Measurements from ENCODE around the gene SLC29A2. TPM values are rescaled to one million over a fixed set of nuclear protein-coding genes. Genes with fewer than 3 reads are reported as not detected.
"Not testable (repeated sequence)": the region's sequence is repeated elsewhere in the genome, so short reads cannot be mapped to it uniquely, and the experiment has no call there.

The SLC29A2 gene
- polyA plus RNA-seq, 5 donors: 7.1 to 12.0 (median 9.5) TPM

DNA sequence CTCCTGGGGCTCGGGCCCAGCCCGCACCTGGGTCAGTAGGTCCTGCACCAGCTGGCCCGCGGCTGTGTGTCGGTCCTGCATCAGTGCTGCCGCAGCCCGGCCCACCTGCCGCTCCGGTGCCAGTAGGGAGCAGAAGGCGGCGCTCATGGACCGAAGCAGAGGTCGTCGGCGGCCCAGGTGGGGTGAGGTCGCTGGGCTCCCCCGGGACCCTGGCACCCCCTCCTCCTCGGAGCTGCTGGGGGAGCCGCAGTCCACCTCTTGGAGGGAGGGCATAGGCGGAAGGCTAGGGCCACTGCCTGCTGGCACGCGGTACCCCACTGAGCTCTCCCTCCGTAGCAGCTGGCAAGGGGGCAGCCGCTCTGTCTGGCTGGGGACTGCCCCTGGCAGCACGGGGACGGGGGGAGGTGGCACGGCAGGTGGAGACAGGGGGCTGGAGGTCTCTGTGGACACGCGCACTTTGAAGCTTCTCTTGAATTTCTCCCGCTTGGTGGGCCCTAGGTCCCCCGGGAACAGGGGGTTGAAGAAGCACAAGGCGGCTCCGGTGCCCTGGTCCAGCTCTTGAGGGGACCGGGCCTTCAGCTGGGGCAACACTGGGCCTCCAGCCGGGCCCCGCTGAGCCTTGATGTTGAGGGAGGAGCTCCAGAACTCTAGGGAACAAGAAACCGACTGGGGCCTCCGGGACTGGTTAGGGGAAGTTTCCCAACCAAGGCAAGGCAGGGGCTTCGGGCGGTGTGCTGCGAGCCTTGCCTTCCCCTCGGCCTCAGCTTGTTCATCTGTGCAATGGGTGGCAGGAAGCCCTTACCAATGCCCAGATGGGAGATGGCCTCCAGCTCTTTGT, 36.7 kb downstream of the SLC29A2 start:
- no peak for DNase-seq

DNA sequence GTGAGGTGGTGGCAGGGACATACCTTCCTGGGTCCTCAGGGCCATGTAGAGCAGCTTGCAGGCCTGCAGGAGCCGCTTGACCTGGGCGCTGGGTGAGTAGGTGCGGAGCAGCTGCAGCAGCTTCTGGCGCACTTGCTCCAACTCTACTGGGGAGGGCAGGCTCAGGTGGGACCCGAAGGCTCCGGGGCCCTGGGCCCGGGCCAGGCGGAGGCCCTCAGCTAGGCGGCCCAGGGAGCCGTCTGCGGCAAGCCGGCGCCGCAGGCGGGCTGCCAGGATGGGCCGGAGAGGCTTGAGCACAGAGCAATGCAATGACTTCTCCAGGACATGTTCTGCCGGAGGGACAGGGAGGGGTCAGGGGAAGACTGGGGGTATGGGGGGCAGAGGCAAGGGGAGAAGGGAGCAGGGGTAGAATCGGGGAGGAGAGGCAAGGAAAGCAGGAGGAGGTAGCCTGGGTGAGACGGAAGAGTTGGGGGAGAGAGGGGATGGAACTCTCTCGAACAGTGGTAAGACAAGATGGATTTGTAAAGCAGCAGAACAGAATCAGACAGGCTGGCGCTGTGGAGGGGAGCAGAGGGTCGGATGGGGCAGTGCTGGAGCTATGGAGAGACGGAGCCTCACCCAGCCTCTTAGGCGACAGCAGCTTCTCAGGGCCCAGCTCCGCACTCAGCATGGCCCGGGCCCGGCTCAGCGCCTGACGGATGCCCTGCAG, 37.5 kb downstream of the SLC29A2 start:
- no peak for DNase-seq

DNA sequence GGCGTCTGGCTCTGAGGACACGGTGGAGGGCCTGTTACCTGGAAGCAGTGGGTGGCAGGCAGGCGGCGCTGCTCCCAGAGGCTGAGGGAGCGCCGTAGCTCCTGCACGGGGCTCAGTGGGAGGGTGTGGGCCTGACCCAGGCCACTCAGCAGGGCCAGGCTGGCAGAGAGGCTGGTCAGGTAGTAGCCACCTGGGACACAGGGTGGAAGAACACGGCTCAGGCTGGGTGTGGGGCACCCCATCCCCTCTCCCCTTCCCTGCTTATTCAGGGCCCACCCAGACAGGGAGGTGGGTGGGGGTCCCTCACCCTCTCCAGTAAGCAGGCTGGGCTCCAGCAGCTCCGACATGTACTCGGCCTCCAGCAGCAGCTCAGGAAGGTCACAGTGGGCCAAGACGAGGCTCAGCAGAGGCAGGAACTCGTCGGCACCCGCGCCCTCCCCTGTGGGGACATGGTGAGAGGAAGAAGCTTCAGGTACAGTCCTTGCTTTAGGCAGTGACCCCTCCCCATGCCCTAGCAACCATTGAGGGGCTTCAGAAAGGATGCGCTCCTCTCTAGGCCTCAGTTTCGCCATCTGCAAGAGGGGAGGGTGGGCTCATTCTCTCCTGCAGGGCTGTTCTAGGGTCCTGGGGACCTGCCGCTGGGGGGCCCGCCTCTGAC, 38.2 kb downstream of the SLC29A2 start:
- no peak for DNase-seq

DNA sequence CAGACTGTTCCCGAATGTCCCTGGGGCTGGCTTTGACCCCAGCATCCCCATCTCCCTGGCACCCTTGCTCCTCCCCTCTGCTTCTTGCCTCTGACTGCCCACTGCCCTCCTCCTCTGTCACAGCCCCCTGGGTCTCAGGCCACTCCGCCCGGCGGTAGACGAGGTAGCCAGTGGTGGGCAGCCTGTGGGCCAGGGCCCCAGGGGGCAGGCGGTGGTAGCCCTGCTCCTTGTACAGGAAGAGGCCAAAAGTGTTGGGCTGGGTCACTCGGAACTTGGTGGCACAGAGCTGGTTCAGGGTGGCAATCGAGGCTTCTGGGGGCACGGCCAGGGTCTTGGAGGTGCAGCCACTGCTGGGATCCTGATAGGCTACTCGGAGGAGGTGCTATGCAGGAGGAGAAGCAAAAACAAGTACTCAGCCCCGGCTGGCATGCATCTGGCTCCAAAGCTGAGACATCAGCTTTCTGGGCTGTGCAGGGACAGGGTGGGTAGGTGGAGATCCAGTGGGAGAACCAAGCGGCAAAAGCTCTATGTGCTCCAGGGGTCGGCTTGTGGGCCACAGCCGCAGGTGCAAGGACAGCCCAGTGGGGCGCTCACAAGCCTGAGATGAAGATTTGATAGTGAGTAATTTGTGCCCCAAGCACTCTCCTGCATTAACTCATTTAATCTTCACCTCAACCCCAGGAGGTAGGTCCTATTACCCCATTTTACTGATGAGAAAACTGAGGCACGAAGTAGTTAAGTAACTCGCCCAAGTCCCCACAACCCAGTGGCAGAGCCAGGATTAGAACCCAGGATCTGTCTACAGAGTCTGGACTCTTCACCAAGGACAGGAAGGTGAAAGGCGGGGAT, 39.0 kb downstream of the SLC29A2 start:
- DNase-seq: no peak

DNA sequence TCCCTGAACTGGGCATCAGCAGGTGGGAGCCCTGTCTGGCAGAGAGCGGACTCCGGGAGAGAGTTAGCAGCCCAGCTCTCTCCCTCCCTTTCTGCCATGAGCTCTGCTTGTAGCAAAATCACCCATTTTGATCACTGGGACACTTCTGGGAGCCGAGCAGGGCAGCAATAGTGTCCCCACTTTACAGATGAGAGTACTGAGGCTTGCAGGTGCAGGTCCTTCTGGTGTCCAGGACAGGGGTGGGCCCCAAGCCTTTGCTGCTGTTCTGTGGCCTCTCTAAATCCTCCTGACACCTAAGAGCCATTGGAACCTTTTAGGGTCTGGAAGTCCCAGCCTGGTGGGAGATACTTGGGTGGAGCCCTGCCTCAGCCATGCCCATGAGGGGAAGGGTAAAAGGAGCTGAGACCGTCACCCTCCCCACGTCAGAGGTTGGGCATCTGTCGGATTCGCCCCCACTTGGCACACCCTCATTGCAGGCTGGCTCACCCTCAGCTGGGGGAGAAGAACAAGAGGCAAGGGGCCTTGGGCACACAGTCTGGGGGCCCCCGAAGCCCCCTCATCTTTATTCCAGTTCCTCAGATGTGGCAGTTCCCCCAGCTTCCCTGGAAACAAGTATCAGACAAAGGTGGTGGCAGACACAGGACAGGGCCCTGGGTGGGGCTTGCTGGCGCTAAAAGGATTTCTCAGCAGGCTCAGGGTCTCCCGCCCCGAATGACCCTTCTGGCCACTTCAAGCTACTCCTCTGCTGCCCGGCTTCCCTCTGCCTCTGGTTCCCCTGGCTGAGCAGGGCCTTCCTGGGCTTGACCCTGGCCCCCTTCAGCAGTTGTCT, 39.8 kb downstream of the SLC29A2 start:
- no peak for DNase-seq

DNA sequence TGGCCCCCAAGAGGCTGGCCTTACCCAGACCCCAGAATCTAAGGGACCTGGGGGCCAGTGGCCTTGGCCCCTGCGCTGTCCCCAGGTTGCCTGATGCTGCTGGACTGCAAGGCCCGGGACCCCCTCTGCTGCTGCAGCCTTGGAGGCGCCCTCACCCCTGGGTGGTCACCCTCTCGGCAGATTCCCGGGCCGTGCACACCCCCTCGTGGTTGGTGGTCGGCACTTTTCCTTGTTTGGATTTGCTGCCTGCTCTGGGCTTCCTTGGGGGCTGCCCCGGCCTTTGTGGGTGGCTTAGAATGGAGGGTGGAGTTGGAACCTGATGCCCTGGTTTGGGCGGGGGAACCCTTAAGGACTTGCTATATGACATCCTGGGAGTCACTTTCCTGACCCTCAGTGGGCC, 40.6 kb downstream of the SLC29A2 start:
- DNase-seq: no peak

DNA sequence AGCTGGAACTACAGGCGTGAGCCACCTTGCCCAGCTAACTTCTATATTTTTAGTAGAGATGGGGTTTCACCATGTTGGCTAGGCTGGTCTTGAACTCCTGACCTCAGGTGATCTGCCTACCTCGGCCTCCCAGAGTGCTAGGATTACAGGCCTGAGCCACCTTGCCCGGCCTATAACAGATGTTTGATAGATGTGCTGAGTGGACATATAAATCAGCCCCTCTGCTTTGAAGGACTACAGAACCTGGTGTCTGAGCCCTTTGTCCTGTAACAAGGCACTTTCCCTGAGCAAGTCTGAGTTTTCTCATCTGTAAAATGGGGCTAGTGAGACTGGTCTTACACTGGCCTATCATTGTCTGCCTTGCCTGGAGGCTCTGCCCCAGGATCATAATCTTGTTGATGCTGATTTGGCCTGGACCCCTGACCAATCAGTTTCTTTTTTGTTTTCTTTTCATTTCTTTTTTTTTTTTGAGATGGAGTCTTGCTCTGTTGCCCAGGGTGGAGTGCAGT, 42.3 kb downstream of the SLC29A2 start:
- no peak for DNase-seq

DNA sequence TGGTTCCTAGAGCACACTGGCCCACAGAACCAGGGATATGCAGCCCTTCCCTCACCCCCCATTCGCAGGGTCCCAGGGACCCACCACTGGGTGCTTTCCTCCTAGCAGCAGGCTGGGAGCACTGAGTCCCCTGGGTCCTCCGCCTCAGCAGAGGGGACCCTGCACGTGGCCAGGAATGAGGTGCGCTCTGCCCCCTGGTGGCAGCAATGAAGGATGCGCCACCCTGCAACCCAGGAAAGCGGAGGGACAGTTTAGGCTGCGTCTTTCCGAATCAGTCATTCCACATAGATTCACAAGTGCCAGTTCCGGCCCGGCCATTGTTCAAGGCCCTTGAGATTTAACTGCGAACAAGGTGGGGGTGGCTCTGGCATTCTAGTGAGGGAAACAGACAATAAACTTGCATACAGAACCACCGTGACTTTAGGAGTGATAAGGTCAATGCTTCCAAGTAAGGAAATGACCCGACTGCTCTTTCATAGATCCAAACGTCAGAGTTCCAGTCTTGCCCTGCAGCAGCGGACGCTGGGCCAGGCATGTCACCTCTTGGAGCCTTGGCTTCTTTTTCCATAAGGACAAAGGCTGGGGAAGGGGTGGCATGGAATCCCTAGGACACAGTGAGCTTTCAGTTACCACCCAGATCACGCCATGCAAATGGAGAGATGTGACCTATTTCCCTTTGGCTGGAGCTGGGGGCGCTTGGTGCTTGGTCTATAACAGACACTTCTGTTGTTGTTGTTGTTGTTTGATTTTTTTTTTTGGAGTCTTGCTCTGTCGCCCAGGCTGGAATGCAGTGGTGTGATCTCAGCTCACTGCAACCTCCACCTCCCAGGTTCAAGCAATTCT, 43.0 kb downstream of the SLC29A2 start:
- peak in 1 of 2 donors; percentile 76 for DNase-seq

DNA sequence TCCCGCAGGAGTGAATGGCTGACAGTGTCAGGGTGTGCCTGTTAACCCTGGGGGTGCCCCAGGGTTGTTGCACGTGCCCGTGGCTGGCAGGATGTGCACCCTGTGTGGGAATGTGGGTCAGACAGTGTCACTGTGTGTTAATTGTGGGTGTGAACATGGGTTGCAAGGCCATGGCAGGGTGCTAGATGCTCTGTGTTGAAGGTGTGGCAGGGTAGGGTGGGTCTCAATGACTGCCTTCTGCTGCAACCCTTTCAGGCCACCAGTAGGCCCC, 43.6 kb downstream of the SLC29A2 start:
- DNase-seq: no peak

DNA sequence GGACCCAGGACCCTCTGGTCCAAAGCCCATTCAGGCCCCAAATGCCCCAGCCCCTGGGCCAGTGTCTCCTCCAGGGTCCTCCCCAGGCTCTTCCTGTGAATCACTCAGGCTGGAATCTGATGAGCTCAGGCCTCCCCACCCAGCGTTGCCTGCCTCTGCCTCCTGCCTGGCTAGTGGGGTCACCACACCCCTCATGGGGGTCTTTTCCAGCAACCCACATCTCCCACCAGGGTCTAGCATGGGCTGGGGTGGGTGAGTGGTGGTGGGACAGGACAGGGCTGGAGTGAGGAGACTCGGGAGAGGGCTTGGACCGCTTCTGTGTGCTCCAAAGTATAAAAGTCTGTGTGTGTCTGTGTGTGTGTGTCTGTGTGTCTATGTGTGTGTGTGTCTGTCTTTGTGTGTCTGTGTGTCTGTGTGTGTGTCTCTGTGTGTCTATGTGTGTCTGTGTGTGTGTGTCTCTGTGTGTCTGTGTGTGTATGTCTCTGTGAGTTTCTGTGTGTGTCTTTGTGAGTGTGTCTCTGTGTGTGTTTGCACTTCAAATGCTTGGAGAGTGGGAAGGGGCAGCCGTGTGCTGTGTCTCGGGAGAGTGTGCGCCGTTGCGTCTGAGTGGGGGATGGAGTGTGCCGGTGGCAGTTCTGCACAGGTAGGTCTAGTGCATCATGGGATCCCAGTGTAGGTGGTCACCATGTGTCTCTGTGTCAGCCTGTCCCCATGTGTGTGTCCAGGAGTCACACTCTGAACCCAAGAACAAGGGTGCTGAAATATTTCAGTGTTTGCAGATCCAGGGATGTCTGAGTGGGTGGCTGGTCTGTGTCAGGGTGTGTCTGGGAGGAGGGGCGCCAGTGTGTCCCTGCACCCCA, 44.2 kb downstream of the SLC29A2 start:
- DNase-seq: no peak

DNA sequence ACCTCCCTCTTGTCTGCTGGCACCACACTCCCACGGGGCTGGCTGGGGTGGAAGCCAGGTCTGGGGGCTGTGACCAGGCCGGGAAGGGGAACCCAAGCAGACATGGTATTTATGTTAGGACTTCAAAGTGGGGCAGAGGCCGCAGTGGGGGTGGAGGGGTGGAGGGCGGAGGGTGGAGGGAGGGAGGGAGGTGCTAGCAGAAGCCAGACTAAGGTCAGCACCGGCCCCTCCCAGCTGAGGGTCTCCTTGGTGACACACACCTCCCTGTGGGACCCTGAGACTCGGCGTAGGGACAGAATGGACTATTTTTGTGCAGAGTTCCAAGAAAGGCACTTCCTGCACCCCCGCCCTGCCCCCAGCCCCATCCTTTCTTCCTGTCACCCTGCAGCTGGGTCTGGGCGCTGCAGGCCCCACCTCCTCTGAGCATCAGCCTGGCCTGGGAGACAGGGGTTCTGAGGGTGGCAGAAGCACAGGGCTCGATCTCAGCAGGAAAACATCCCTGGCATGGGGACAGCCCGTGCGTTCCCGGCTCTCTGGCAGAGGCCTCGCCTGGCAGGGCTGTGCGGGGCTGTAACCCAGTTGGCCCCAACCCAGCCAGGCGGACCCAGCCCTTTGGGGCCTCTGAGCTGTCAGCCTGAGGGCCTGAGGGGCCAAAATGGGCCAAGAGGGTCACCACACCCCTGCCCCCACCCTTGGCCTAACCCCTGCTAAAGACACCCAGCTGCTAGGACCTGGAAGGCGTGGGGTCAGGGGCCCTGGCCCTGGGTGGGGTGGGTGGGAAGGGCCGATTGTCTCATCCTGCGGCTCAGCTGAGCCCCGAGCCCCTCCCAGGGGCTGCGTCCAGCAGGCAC, 45.1 kb downstream of the SLC29A2 start:
- DNase-seq: no peak

DNA sequence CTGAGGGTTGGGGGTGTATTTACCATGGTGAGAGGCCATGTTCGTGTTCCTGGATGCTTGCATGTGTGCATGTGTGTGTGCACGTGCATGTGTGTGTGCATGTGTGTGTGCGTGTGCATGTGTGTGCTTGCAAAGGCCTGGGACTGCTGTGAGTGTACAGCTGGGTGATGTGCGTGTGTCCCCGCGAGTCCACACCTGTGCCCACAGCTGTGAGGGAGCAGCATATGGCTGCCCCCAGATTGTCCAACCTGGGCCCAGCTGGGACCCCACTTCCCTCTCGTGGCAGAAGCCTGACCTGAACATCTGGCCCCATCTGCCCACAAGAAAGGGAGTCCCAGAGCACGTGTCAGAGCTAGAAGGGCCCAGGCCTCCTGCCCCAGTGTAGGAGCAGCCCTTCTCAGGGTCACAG, 46.3 kb downstream of the SLC29A2 start:
- DNase-seq: no peak

DNA sequence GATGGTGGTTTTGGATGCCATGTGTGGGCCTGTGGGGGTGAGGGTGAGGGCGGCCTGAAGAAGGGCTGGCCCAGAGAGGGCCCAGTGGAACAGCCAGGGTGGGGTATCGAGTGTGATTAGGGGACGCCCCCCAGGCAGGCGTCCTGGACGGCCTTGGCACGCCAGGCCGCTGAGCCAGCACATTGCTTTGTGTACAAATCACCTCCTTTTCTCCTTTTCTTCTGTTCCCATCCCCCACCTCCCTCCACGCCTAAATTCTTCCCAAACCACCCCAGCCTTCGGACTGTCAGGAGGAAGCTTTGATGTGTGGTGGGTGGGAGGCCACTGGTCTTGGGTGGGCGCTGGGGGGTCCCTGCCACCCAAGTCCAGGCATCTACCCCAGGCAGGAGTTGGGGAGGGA, 46.9 kb downstream of the SLC29A2 start:
- no peak for DNase-seq

DNA sequence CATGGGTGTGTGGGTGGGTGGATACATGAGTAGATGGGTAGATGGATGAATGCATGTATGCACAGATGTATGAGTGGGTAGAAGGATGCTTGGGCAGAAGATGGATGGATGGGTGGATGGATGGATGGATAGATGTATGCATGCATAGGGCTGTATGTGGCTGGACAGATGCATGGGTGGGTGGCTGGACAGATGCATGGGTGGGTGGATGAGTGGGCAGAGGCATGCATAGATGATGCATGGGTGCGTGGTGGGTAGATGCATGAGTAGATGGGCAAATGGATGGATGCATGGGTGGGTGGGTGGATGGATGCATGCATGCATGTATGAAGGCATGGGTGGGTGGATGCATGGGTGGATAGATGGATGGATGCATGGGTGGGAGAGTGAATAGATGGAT, 47.9 kb downstream of the SLC29A2 start:
- DNase-seq: no peak

DNA sequence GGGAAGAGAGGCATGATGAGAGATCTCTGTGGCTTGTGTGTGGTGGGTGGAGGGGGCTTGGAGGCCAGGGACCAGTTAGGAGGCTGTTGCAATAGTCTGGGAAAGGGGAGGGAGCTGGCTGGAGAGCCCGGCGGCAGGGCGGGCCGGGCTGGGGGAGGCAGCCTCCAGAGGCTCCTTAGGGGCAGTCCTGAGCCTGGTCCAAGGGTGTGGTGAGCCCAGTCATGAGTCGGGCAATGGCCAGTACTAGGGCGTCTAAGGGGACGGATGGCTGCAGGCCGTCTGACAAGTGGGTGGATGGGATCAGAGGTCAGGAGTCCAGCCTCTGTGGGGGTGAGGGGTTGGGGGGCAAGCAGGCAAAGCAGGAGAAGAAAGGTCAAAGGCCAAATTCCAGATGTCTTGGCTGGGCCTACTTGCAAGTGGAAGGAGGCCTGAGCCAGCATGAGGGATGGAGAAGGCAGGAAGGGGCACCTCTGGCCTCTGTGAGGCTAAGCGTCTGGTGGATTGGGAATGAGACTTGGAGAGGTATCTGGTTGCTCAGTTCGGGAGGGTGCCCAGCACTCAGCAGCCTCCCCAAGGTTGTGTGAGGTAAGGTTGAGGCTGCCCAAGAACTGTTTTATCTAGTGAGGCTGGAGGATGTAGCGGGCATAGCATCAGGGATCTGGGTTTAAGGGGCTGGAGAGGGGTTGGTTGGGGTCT, 48.7 kb downstream of the SLC29A2 start:
- DNase-seq: no peak

DNA sequence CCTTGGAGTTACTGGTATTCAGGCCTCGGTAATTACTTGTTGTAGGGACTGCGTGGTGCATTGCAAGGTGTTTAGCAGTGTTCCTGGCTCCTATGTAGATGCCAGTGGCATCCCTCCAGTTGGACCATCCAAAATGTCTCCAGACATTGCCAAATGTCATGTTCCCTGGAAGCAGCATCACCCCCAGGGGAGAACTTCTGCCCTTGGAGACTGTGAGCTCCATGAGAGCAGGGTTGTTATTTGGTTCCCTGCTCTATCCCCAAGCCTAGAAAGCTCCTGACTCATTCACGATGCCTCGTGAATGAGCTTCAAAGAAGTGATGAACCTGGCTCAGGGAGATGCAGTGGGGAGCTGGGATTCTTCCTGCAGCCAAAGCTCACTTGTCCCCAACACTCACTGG, 50.0 kb downstream of the SLC29A2 start:
- DNase-seq: no peak

DNA sequence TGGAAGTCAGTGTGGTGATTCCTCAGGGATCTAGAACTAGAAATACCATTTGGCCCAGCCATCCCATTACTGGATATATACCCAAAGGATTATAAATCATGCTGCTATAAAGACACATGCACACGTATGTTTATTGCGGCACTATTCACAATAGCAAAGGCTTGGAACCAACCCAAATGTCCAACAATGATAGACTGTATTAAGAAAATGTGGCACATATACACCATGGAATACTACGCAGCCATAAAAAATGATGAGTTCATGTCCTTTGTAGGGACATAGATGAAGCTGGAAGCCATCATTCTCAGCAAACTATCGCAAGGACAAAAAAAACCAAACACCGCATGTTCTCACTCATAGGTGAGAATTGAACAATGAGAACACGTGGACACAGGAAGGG, 50.8 kb downstream of the SLC29A2 start:
- DNase-seq: not testable (repeated sequence)
